Mesenchymal stem cell (in vitro differentiated cells and primary cell): ENCODE data around the gene ESYT2.

Source experiments
- DNase-seq: peaks from one replicate; pipeline ENCODE4 v3.0.0-alpha.2; 2013
- H2AFZ ChIP-seq: one replicate; pipeline ENCODE4 v1.6.1; 2013; ENCODE audit warnings: low read depth, mild to moderate bottlenecking, control low read depth, inconsistent platforms, low read length, moderate library complexity
- H2AK5ac ChIP-seq: 2 replicates; pipeline ENCODE4 v1.6.1; 2013; ENCODE audit warnings: low read length, moderate library complexity, mild to moderate bottlenecking, inconsistent platforms; ENCODE audit not compliant: severe bottlenecking
- H2BK120ac ChIP-seq: one replicate; pipeline ENCODE4 v1.6.1; 2013; ENCODE audit warnings: low read depth, mild to moderate bottlenecking, inconsistent platforms, low read length, moderate library complexity
- H2BK12ac ChIP-seq, 2 experiments: one replicate each; pipeline ENCODE4 v1.6.1; 2013; ENCODE audit warnings: inconsistent platforms in 2 of 2, low read length in 2 of 2, mild to moderate bottlenecking in 2 of 2, moderate library complexity in 2 of 2, control low read depth in 1 of 2
- H2BK15ac ChIP-seq: one replicate; pipeline ENCODE4 v1.6.1; 2013; ENCODE audit warnings: mild to moderate bottlenecking, low read depth, inconsistent platforms; ENCODE audit not compliant: poor library complexity, severe bottlenecking
- H2BK5ac ChIP-seq: 2 replicates; pipeline ENCODE4 v1.6.1; 2013; ENCODE audit warnings: low read depth, mild to moderate bottlenecking, low read length, control low read depth, inconsistent platforms; ENCODE audit not compliant: poor library complexity, severe bottlenecking
- H3K14ac ChIP-seq, 2 experiments: one replicate each; pipeline ENCODE4 v1.6.1; 2013; ENCODE audit warnings: inconsistent platforms in 2 of 2, low read length in 2 of 2, control low read depth in 1 of 2, mild to moderate bottlenecking in 1 of 2, moderate library complexity in 1 of 2
- H3K18ac ChIP-seq, 2 experiments: one replicate each; pipeline ENCODE4 v1.6.1; 2013; ENCODE audit warnings: inconsistent platforms in 2 of 2, low read length in 2 of 2, control low read depth in 1 of 2, low read depth in 1 of 2, mild to moderate bottlenecking in 1 of 2
- H3K23ac ChIP-seq, 2 experiments: one replicate each; pipeline ENCODE4 v1.6.1; 2013; ENCODE audit warnings: inconsistent platforms in 2 of 2, low read length in 2 of 2, mild to moderate bottlenecking in 2 of 2, moderate library complexity in 2 of 2, control low read depth in 1 of 2
- H3K27ac ChIP-seq: 2 replicates; pipeline ENCODE4 v1.5.1; 2013; ENCODE audit warnings: mild to moderate bottlenecking, moderate library complexity, low read length, control low read depth, inconsistent platforms; ENCODE audit not compliant: poor library complexity, severe bottlenecking
- H3K27me3 ChIP-seq, 2 experiments: 2 replicates each; pipeline versions ENCODE4 v1.6.1 to v1.7.0; 2013; ENCODE audit warnings: low read length in 2 of 2, mild to moderate bottlenecking in 2 of 2, moderate library complexity in 2 of 2, control low read depth in 1 of 2, inconsistent platforms in 1 of 2; ENCODE audit not compliant: control insufficient read depth in 1 of 2, insufficient read depth in 1 of 2
- H3K36me3 ChIP-seq, 2 experiments: 2 replicates each; pipeline versions ENCODE4 v1.6.1 to v1.7.0; 2013; ENCODE audit warnings: low read length in 2 of 2, control low read depth in 1 of 2, inconsistent platforms in 1 of 2, low read depth in 1 of 2, mild to moderate bottlenecking in 1 of 2; ENCODE audit not compliant: insufficient read depth in 2 of 2, control insufficient read depth in 1 of 2
- H3K4ac ChIP-seq, 2 experiments: one replicate each; pipeline ENCODE4 v1.6.1; 2013; ENCODE audit warnings: inconsistent platforms in 2 of 2, low read length in 2 of 2, mild to moderate bottlenecking in 2 of 2, moderate library complexity in 2 of 2, control low read depth in 1 of 2, low read depth in 1 of 2
- H3K4me1 ChIP-seq: 2 replicates; pipeline ENCODE4 v1.6.1; 2013; ENCODE audit warnings: low read depth, low read length, control low read depth; ENCODE audit not compliant: control insufficient read depth, insufficient read depth
- H3K4me2 ChIP-seq: 2 replicates; pipeline ENCODE4 v1.6.1; 2013; ENCODE audit warnings: low read length, mild to moderate bottlenecking, inconsistent platforms; ENCODE audit not compliant: poor library complexity, severe bottlenecking
- H3K4me3 ChIP-seq, 2 experiments: 2 replicates each; pipeline versions ENCODE4 v1.5.1 to v1.7.0; 2013; ENCODE audit warnings: low read length in 2 of 2, mild to moderate bottlenecking in 2 of 2, control low read depth in 1 of 2, low read depth in 1 of 2; ENCODE audit not compliant: insufficient read depth in 1 of 2
- H3K79me1 ChIP-seq: replicated peaks from 2 replicates; pipeline ENCODE4 v1.6.1; 2013; ENCODE audit warnings: mild to moderate bottlenecking, control low read depth, low read length, inconsistent platforms; ENCODE audit not compliant: poor library complexity, severe bottlenecking
- H3K9ac ChIP-seq: 2 replicates; pipeline ENCODE4 v1.7.0; 2013; ENCODE audit warnings: mild to moderate bottlenecking, low read length, moderate library complexity
- H3K9me3 ChIP-seq: 2 replicates; pipeline ENCODE4 v1.7.0; 2013; ENCODE audit warnings: mild to moderate bottlenecking, low read length; ENCODE audit not compliant: control insufficient read depth
- H4K8ac ChIP-seq: one replicate; pipeline ENCODE4 v1.6.1; 2013; ENCODE audit warnings: inconsistent platforms, mild to moderate bottlenecking, low read length, moderate library complexity
- H4K91ac ChIP-seq: one replicate; pipeline ENCODE4 v1.6.1; 2013; ENCODE audit warnings: mild to moderate bottlenecking, low read length, inconsistent platforms
- WGBS: methylation state at CpG from one replicate; pipeline ENCODE4 v1.1.7; 2013; ENCODE audit warnings: mixed read lengths; 5-methylcytosine and 5-hydroxymethylcytosine counted together

ESYT2 gene

GRCh38 chr7:158781974-158782664 is 47.2 kb downstream of the ESYT2 start:
- H3K27me3 ChIP-seq = no peaks in the 10 kb centered on the region
- H2BK5ac ChIP-seq = no peak overlapping the region
- H3K9ac ChIP-seq = no peak overlapping the region
- H2AK5ac ChIP-seq = no peak overlapping the region
- H2BK120ac ChIP-seq = no peak overlapping the region
- H3K4me1 ChIP-seq = peaks cover 2% of the 10 kb centered on the region
- H2BK12ac ChIP-seq = no peak overlapping the region
- H3K4ac ChIP-seq = no peak overlapping the region
- H4K8ac ChIP-seq = no peak overlapping the region
- no peak overlapping the region for H4K91ac ChIP-seq
- H3K79me1 ChIP-seq = peaks cover 16% of the 10 kb centered on the region
- 94% methylated on average over 17 of the region's 17 CpGs for WGBS
- H2AFZ ChIP-seq = no peak overlapping the region
- no peak overlapping the region for H3K27ac ChIP-seq
- DNase-seq = no peak
- no peak overlapping the region for H3K23ac ChIP-seq
- H3K18ac ChIP-seq = no peak overlapping the region
- H3K4me2 ChIP-seq = no peak overlapping the region
- H3K9me3 ChIP-seq = no peaks in the 10 kb centered on the region
- peaks cover 39 to 73% of the 10 kb centered on the region in 2 experiments for H3K36me3 ChIP-seq
- no peak overlapping the region for H3K4me3 ChIP-seq
- no peak overlapping the region for H3K14ac ChIP-seq
- H2BK15ac ChIP-seq = no peak overlapping the region

- no peak overlapping the region for H3K4ac ChIP-seq
- H2AK5ac ChIP-seq = no peak overlapping the region
- H2BK12ac ChIP-seq = no peak overlapping the region
- H3K9me3 ChIP-seq = no peaks in the 10 kb centered on the region
- H2AFZ ChIP-seq = no peak overlapping the region
- H4K8ac ChIP-seq = no peak overlapping the region
- no peak overlapping the region for H3K4me2 ChIP-seq
- H3K9ac ChIP-seq = no peak overlapping the region
- no peak overlapping the region for H2BK15ac ChIP-seq
- DNase-seq = no peak
- 95% methylated on average over 23 of the region's 23 CpGs for WGBS
- H3K18ac ChIP-seq = peak overlapping the region in 1 of 2 experiments; percentile 22
- H2BK120ac ChIP-seq = no peak overlapping the region
- no peak overlapping the region for H3K14ac ChIP-seq
- H3K4me3 ChIP-seq = no peak overlapping the region
- no peak overlapping the region for H3K23ac ChIP-seq
- H3K79me1 ChIP-seq = peaks cover 18% of the 10 kb centered on the region
- H3K36me3 ChIP-seq = peaks cover 36 to 70% of the 10 kb centered on the region in 2 experiments
- peaks cover 2% of the 10 kb centered on the region for H3K4me1 ChIP-seq
- H3K27me3 ChIP-seq = no peaks in the 10 kb centered on the region
- no peak overlapping the region for H2BK5ac ChIP-seq
- no peak overlapping the region for H4K91ac ChIP-seq
- no peak overlapping the region for H3K27ac ChIP-seq
Measured at GRCh38 chr7:158781217-158781973, 47.9 kb downstream of the ESYT2 start.

- DNase-seq = no peak
- H2BK12ac ChIP-seq = no peak overlapping the region
- no peak overlapping the region for H3K23ac ChIP-seq
Measured at GRCh38 chr7:158779061-158780000, 50.0 kb downstream of the ESYT2 start.

More at GRCh38 chr7:158779061-158780000, 50.0 kb downstream of the ESYT2 start:
- Histone ChIP-seq H2BK5ac (no peak overlapping the region), H3K36me3 (peaks cover 37 to 85% of the 10 kb centered on the region in 2 experiments), H3K27me3 (no peaks in the 10 kb centered on the region), H3K79me1 (peaks cover 25% of the 10 kb centered on the region), H4K8ac (no peak overlapping the region), H3K4me1 (peaks cover 2% of the 10 kb centered on the region), H2BK120ac (no peak overlapping the region), H2BK15ac (no peak overlapping the region), H3K9ac (peak overlapping the region; percentile 3), H3K4me3 (no peak overlapping the region), H3K27ac (no peak overlapping the region), H3K14ac (no peak overlapping the region), H2AK5ac (no peak overlapping the region), H4K91ac (no peak overlapping the region), H3K18ac (no peak overlapping the region), H3K4ac (no peak overlapping the region), H2AFZ (no peak overlapping the region), H3K4me2 (no peak overlapping the region), H3K9me3 (no peaks in the 10 kb centered on the region)
- 94% methylated on average over 6 of the region's 6 CpGs for WGBS
